Caco-2 (cell line): ENCODE measurements around the gene GPANK1. TPM values are rescaled to one million over a fixed set of nuclear protein-coding genes. Genes with fewer than 3 reads are reported as not detected.

ENCODE experiments used
- BruUV-seq: library from RNA; stranded (reverse); fragments of 400-500 nt; replicated peaks from 2 replicates; lab custom pipeline; 2021; lab: Mats Ljungman, UMichigan
- CTCF ChIA-PET: fragments of 300-600 bp; sonication (Branson Sonifier 250); formaldehyde crosslinking; loops from one replicate; lab custom pipeline; 2022; ENCODE audit warnings: antibody characterized with exemption; lab: Charles Lee
- POLR2A ChIA-PET: fragments of 300-600 bp; sonication (Branson Sonifier 250); formaldehyde crosslinking; loops from one replicate; lab custom pipeline; 2022; ENCODE audit warnings: antibody characterized with exemption; lab: Charles Lee
- DNase-seq, 2 experiments: peaks; one replicate each; pipeline versions ENCODE4 v3.0.0 to v3.0.0-alpha.2; 2020 to 2022
- H3K27me3 ChIP-seq: replicated peaks from 2 replicates; pipeline ENCODE4 v1.6.0; 2011; ENCODE audit warnings: low read length; ENCODE audit not compliant: control insufficient read depth, insufficient read depth
- H3K36me3 ChIP-seq: 2 replicates; pipeline ENCODE4 v1.5.1; 2011; ENCODE audit warnings: low read length; ENCODE audit not compliant: control insufficient read depth, insufficient read depth
- H3K4me1 ChIP-seq: fragments of 250-450 bp; sonication (Bioruptor Pico); 2 replicates; pipeline ENCODE4 v1.5.1; 2020; ENCODE audit warnings: mild to moderate bottlenecking
- H3K4me3 ChIP-seq: 2 replicates; pipeline ENCODE4 v1.5.1; 2011; ENCODE audit warnings: low read depth, mild to moderate bottlenecking, control low read depth, low read length
- H3K9me3 ChIP-seq: fragments of 250-450 bp; sonication (Bioruptor Pico); 2 replicates; pipeline ENCODE4 v1.5.1; 2020; ENCODE audit warnings: mild to moderate bottlenecking, moderate library complexity
- H3K27ac Mint-ChIP-seq: one replicate; pipeline ENCODE4 v1.8.0; 2022; ENCODE audit warnings: mixed read lengths; ENCODE audit not compliant: unreplicated experiment
- H3K27me3 Mint-ChIP-seq: one replicate; pipeline ENCODE4 v1.8.0; 2022; ENCODE audit warnings: mixed read lengths; ENCODE audit not compliant: insufficient read depth, unreplicated experiment
- H3K36me3 Mint-ChIP-seq: one replicate; pipeline ENCODE4 v1.8.0; 2022; ENCODE audit warnings: mild to moderate bottlenecking, mixed read lengths; ENCODE audit not compliant: insufficient read depth, unreplicated experiment
- H3K4me1 Mint-ChIP-seq: one replicate; pipeline ENCODE4 v1.8.0; 2022; ENCODE audit warnings: low read depth, mixed read lengths; ENCODE audit not compliant: unreplicated experiment
- H3K4me3 Mint-ChIP-seq: one replicate; pipeline ENCODE4 v1.8.0; 2022; ENCODE audit warnings: mild to moderate bottlenecking, moderate library complexity, mixed read lengths; ENCODE audit not compliant: unreplicated experiment
- H3K9me3 Mint-ChIP-seq: one replicate; pipeline ENCODE4 v1.8.0; 2022; ENCODE audit warnings: mixed read lengths; ENCODE audit not compliant: unreplicated experiment
- intact Hi-C: fragments of 100-400 bp; cut with micrococcal nuclease; formaldehyde crosslinking; loops from one replicate; pipeline ENCODE4 v1.10.0; 2022; ENCODE audit not compliant: unreplicated experiment
- total RNA-seq: library from RNA; stranded (reverse); gene quantifications from 2 replicates; pipeline ENCODE4 v1.2.3, GENCODE V29; 2022
- TF ChIP-seq, protein P1 (sequence below), 2 experiments: fragments of 200-600 bp in 1 of 2; IDR thresholded peaks; 1 replicate in 1 of 2; 2 replicates in 1 of 2; pipeline versions ENCODE4 v1.5.1 to v1.8.0; 2011 to 2022; ENCODE audit warnings: antibody characterized with exemption in 1 of 2, control low read depth in 1 of 2, inconsistent platforms in 1 of 2, low read depth in 1 of 2, low read length in 1 of 2, mild to moderate bottlenecking in 1 of 2, moderate library complexity in 1 of 2; ENCODE audit not compliant: insufficient read depth in 1 of 2, severe bottlenecking in 1 of 2, unreplicated experiment in 1 of 2

Gene GPANK1
- total RNA-seq, 1 experiment from 2014 or later = 20.3 TPM

DNA sequence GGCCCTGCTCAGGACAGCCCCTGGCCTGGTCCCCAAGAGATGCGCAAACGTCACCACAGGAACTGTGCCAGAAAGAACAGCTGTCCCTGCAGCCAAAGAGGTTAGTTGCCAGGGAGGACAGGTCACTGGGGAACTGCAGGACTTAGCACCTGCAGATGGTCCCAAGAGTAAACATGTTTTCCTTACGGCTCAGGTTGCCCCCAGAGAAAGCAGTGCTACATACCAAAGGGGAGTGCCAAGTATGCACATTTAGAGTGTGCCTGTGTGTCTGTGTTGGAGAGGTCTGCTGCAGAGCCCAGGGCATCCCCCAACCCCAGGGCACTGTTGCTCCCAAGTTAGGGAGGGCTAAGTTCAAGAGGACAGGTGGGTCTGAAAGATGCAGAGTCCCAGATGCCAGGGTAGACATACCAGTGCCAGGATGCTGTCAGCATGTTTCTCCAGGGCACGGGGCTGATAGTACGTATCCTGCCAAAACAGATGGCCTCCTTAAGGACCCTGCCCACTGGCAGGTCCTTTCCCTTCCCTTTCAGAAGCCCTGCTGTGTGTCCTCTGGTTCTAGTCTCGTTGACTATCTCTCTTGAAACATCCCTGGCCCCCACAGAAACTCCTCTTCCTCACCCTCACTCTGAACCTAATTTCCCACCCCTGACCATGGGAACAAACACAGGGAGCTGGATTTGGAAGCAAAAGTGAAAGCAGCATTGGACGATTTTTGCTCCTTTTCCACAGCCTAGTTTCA, 37.0 kb upstream of the GPANK1 start:
- H3K27me3 Mint-ChIP-seq = no peaks in the 10 kb centered on the region
- intact Hi-C loops = loop anchor here (2.0 to 5.0 kb wide), 2 partner anchors 21 to 35 kb away; partner anchors contain the start of genes CLIC1 and LY6G5C
- Histone ChIP-seq H3K36me3 (peaks cover 5% of the 10 kb centered on the region), H3K4me1 (peaks cover 35% of the 10 kb centered on the region), H3K4me3 (peak overlapping the region; percentile 50), H3K27me3 (no peaks in the 10 kb centered on the region), H3K9me3 (no peaks in the 10 kb centered on the region)
- TSS peak; percentile 37 for BruUV-seq
- no peak for DNase-seq
- ChIA-PET CTCF (no interaction called here), POLR2A (interaction anchor here (1.5 to 1.7 kb wide), 3 partner anchors 11 to 37 kb away, joined by 4 read pairs; no protein-coding TSS in a partner anchor)
- TF ChIP-seq, protein P1, sequence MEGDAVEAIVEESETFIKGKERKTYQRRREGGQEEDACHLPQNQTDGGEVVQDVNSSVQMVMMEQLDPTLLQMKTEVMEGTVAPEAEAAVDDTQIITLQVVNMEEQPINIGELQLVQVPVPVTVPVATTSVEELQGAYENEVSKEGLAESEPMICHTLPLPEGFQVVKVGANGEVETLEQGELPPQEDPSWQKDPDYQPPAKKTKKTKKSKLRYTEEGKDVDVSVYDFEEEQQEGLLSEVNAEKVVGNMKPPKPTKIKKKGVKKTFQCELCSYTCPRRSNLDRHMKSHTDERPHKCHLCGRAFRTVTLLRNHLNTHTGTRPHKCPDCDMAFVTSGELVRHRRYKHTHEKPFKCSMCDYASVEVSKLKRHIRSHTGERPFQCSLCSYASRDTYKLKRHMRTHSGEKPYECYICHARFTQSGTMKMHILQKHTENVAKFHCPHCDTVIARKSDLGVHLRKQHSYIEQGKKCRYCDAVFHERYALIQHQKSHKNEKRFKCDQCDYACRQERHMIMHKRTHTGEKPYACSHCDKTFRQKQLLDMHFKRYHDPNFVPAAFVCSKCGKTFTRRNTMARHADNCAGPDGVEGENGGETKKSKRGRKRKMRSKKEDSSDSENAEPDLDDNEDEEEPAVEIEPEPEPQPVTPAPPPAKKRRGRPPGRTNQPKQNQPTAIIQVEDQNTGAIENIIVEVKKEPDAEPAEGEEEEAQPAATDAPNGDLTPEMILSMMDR (IDR thresholded peaks at IDR 0.05; ENCODE audit: insufficient read depth in 1 of 2, low read depth in 1 of 2, low read length in 1 of 2, severe bottlenecking in 1 of 2, unreplicated experiment in 1 of 2) = no peak
- H3K9me3 Mint-ChIP-seq = no peaks in the 10 kb centered on the region
- peak overlapping the region; percentile 87 for H3K27ac Mint-ChIP-seq
- peaks cover 21% of the 10 kb centered on the region for H3K4me1 Mint-ChIP-seq
- H3K4me3 Mint-ChIP-seq = peak overlapping the region; percentile 91
- H3K36me3 Mint-ChIP-seq = peaks cover 30% of the 10 kb centered on the region

DNA sequence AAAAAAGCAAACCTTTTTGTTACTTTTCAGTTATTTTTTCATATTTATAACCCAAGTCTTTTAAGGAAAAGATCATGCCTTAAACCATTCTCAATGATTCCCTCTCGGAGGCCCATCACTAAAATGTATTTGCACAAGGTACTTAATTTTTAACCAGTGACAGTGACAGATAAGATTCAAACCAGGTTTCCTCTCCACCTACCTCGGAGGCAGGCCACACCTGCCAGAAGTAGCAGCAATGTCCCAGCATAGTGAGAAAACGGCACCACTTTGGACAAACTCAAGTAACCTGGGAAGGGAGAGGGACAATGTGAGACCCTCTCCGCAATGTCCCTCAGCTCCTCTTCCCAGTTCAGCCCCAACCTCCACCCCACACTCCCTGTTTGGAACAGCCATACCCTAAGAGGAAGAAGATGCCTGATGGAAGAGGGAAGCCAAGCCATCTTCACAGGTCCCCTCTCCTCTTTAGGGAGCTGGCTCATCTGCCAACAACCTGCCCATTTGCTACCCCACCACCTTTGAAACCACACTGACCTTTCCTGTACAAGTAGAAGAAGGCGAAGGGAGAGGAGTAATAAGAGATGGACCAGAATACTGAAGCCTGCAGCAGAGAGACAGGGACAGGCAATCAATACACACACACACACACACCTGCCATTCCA, 36.1 kb upstream of the GPANK1 start:
- peak overlapping the region; percentile 50 for H3K4me3 ChIP-seq
- H3K36me3 ChIP-seq = peaks cover 5% of the 10 kb centered on the region
- intact Hi-C loops = loop anchor here (5.0 kb wide), 1 partner anchor 36 kb away; the partner anchor contains the start of gene CLIC1
- peak overlapping the region; percentile 74 for H3K27ac Mint-ChIP-seq
- no peaks in the 10 kb centered on the region for H3K9me3 ChIP-seq
- TF ChIP-seq, protein P1 (IDR thresholded peaks at IDR 0.05; ENCODE audit: insufficient read depth in 1 of 2, low read depth in 1 of 2, low read length in 1 of 2, severe bottlenecking in 1 of 2, unreplicated experiment in 1 of 2) = no peak
- H3K4me3 Mint-ChIP-seq = peak overlapping the region; percentile 91
- peaks cover 39% of the 10 kb centered on the region for H3K36me3 Mint-ChIP-seq
- ChIA-PET CTCF (no interaction called here), POLR2A (no interaction called here)
- BruUV-seq = TSS peak; percentile 33
- no peaks in the 10 kb centered on the region for H3K27me3 ChIP-seq
- H3K27me3 Mint-ChIP-seq = no peaks in the 10 kb centered on the region
- peak in 1 of 2 experiments; percentile 42 for DNase-seq
- peaks cover 28% of the 10 kb centered on the region for H3K4me1 Mint-ChIP-seq
- no peaks in the 10 kb centered on the region for H3K9me3 Mint-ChIP-seq
- H3K4me1 ChIP-seq = peaks cover 37% of the 10 kb centered on the region

DNA sequence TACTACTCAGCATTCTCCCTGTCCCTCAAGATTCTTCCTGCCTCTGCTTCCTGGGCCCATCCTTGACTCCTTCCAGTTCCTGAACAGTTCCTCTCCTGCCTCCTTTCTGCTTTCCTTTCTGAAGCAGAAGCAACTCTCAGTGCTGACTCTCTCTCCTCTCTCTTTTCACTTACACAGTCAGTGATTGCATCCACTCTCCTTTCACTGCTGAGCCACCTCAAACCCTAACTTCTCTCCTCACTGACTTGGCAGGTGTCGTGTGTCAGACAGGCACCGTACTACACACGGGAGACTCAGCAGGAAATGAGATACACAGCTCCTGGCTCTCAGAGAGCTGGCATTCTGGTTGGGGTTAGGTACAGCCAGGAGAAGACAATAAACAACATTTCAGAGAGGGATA, 32.8 kb upstream of the GPANK1 start:
- H3K4me3 Mint-ChIP-seq = no peak overlapping the region
- no TSS peak for BruUV-seq
- peaks cover 54% of the 10 kb centered on the region for H3K36me3 Mint-ChIP-seq
- no peaks in the 10 kb centered on the region for H3K27me3 Mint-ChIP-seq
- Histone ChIP-seq H3K4me3 (no peak overlapping the region), H3K27me3 (no peaks in the 10 kb centered on the region), H3K4me1 (peaks cover 33% of the 10 kb centered on the region), H3K9me3 (no peaks in the 10 kb centered on the region), H3K36me3 (peaks cover 6% of the 10 kb centered on the region)
- TF ChIP-seq, protein P1 (IDR thresholded peaks at IDR 0.05; ENCODE audit: insufficient read depth in 1 of 2, low read depth in 1 of 2, low read length in 1 of 2, severe bottlenecking in 1 of 2, unreplicated experiment in 1 of 2) = no peak
- ChIA-PET POLR2A (no interaction called here), CTCF (no interaction called here)
- no peak for DNase-seq
- intact Hi-C loops = no loop called here
- no peaks in the 10 kb centered on the region for H3K9me3 Mint-ChIP-seq
- H3K4me1 Mint-ChIP-seq = peaks cover 28% of the 10 kb centered on the region
- H3K27ac Mint-ChIP-seq = peak overlapping the region; percentile 2
